LNCaP clone FGC (cell line): ENCODE results near the gene GALNTL6.
A peak's percentile ranks its signal among the peaks of the same experiment; 100 is the strongest.

Source experiments
- DNase-seq: peaks from one replicate; pipeline ENCODE4 v3.0.0-alpha.2; 2011; ENCODE audit warnings: low read depth
- H3K4me3 ChIP-seq: 2 replicates; pipeline ENCODE4 v1.5.1; 2011; ENCODE audit warnings: mild to moderate bottlenecking, low read depth, low read length, control low read depth
- CTCF ChIP-seq: IDR thresholded peaks from 2 replicates; pipeline ENCODE4 v1.5.1; 2012; ENCODE audit warnings: mild to moderate bottlenecking; ENCODE audit not compliant: control insufficient read depth, insufficient read depth; ENCODE audit errors: extremely low read depth

Gene GALNTL6

GRCh38 chr4:172141025-172141424, 327.8 kb downstream of the GALNTL6 start:
- DNase-seq: no peak
- no peak overlapping the region for H3K4me3 ChIP-seq
- TF ChIP-seq CTCF: no peak

GRCh38 chr4:172142281-172142741, 329.1 kb downstream of the GALNTL6 start:
- H3K4me3 ChIP-seq: no peak overlapping the region
- DNase-seq: no peak
- no peak for TF ChIP-seq CTCF

- no peak overlapping the region for H3K4me3 ChIP-seq
- DNase-seq: no peak
- TF ChIP-seq CTCF: no peak
These were observed 330.6 kb downstream of the GALNTL6 start for GRCh38 chr4:172143605-172144314.

- H3K4me3 ChIP-seq: no peak overlapping the region
- peak; percentile 34; the same call in 1 of the 2 replicates for TF ChIP-seq CTCF
- DNase-seq: peak; percentile 51
These were observed 334.5 kb downstream of the GALNTL6 start for GRCh38 chr4:172147687-172148086.

GRCh38 chr4:172149329-172149728, 336.1 kb downstream of the GALNTL6 start:
- TF ChIP-seq CTCF: no peak
- no peak overlapping the region for H3K4me3 ChIP-seq
- no peak for DNase-seq

- TF ChIP-seq CTCF: no peak
- no peak for DNase-seq
- H3K4me3 ChIP-seq: no peak overlapping the region
These were observed 339.1 kb downstream of the GALNTL6 start for GRCh38 chr4:172152284-172152683.

- no peak for DNase-seq
- no peak overlapping the region for H3K4me3 ChIP-seq
- TF ChIP-seq CTCF: no peak
These were observed 340.5 kb downstream of the GALNTL6 start for GRCh38 chr4:172153719-172154118.
